ENCODE results near the gene RNF144A. TPM values are rescaled to one million over a fixed set of nuclear protein-coding genes. Genes with fewer than 3 reads are reported as not detected.

Gene RNF144A
- total and polyA plus RNA-seq, 2 of the 13 experiments (the other 11 are each of a cell fraction or from before 2014, with no cell fraction given), result 13.9 to 16.5 TPM

GRCh38 chr2:6921321-6921922 is 4.2 kb downstream of the RNF144A start (continued):
- TF ChIP-seq KIAA2018 (CRISPR knock-in tag; IDR thresholded peaks at IDR 0.05; ENCODE audit: borderline replicate concordance), result no peak
- TF ChIP-seq ZNF704 (CRISPR knock-in tag; IDR thresholded peaks at IDR 0.05; ENCODE audit: borderline replicate concordance), result no peak
- peak; percentile 83; the same call in 1 of the 2 replicates for TF ChIP-seq HINFP (CRISPR knock-in tag; IDR thresholded peaks at IDR 0.05; ENCODE audit: low read depth)
- TF ChIP-seq ZNF746 (CRISPR knock-in tag; IDR thresholded peaks at IDR 0.05), result peak; percentile 82
- TF ChIP-seq LCORL (IDR thresholded peaks at IDR 0.05), result no peak
- TF ChIP-seq LCORL (CRISPR knock-in tag; IDR thresholded peaks at IDR 0.05), result peak; percentile 97
- TF ChIP-seq ZNF468 (CRISPR knock-in tag; IDR thresholded peaks at IDR 0.05), result no peak
- TF ChIP-seq ZNF724P (CRISPR knock-in tag; IDR thresholded peaks at IDR 0.05; ENCODE audit: borderline replicate concordance), result peak; percentile 54; the same call in 1 of the 2 replicates
- TF ChIP-seq HOMEZ (CRISPR knock-in tag; IDR thresholded peaks at IDR 0.05; ENCODE audit: low read depth), result peak; percentile 91
- 0 out of 2 replicates have a peak, but pooled peaks have one; percentile 63 for TF ChIP-seq JUNB (CRISPR knock-in tag; IDR thresholded peaks at IDR 0.05; ENCODE audit: borderline replicate concordance)
- TF ChIP-seq ZSCAN20 (CRISPR knock-in tag; IDR thresholded peaks at IDR 0.05; ENCODE audit: borderline replicate concordance), result no peak
- TF ChIP-seq ZNF451 (CRISPR knock-in tag; IDR thresholded peaks at IDR 0.05), result peak; percentile 30; the same call in 1 of the 2 replicates
- TF ChIP-seq ZNF281 (CRISPR knock-in tag; IDR thresholded peaks at IDR 0.05; ENCODE audit: borderline replicate concordance), result peak; percentile 56; the same call in 1 of the 2 replicates

Data from HepG2 (cell line).